Karpas-422 (cell line): ENCODE results near the gene TRAK1. TPM values are rescaled to one million over a fixed set of nuclear protein-coding genes. Genes with fewer than 3 reads are reported as not detected.
A peak's percentile ranks its signal among the peaks of the same experiment; 100 is the strongest.

ENCODE experiments used
- DNase-seq: peaks from one replicate; pipeline ENCODE4 v3.0.0-alpha.2; 2015
- H2AFZ ChIP-seq: fragments of 200-600 bp; sonication (generic); 2 replicates; pipeline ENCODE4 v1.6.1; 2014; ENCODE audit warnings: antibody characterized with exemption, low read length, mixed read lengths
- H3K27ac ChIP-seq: fragments of 200-600 bp; sonication (generic); 2 replicates; pipeline ENCODE4 v1.5.1; 2014; ENCODE audit warnings: mild to moderate bottlenecking, low read length, moderate library complexity
- H3K27me3 ChIP-seq: fragments of 200-600 bp; sonication (generic); 2 replicates; pipeline ENCODE4 v1.6.1; 2014; ENCODE audit warnings: low read length, mixed read lengths
- H3K36me3 ChIP-seq: fragments of 200-600 bp; sonication (generic); 2 replicates; pipeline ENCODE4 v1.6.1; 2014; ENCODE audit warnings: low read length, mixed read lengths; ENCODE audit not compliant: insufficient read depth
- H3K4me1 ChIP-seq: fragments of 200-600 bp; sonication (generic); 2 replicates; pipeline ENCODE4 v1.6.1; 2014; ENCODE audit warnings: mild to moderate bottlenecking, low read length, mixed read lengths
- H3K4me2 ChIP-seq: fragments of 200-600 bp; sonication (generic); 2 replicates; pipeline ENCODE4 v1.6.1; 2014; ENCODE audit warnings: low read length, low read depth, mild to moderate bottlenecking; ENCODE audit not compliant: poor library complexity, severe bottlenecking
- H3K4me3 ChIP-seq: fragments of 200-600 bp; sonication (generic); 2 replicates; pipeline ENCODE4 v1.5.1; 2014; ENCODE audit warnings: mild to moderate bottlenecking, antibody characterized with exemption, low read length, mixed read lengths
- H3K79me2 ChIP-seq: fragments of 200-600 bp; sonication (generic); 2 replicates; pipeline ENCODE4 v1.6.1; 2014; ENCODE audit warnings: mild to moderate bottlenecking, low read length, mixed read lengths
- H3K9ac ChIP-seq: fragments of 200-600 bp; sonication (generic); 2 replicates; pipeline ENCODE4 v1.6.0; 2014; ENCODE audit warnings: low read length
- H3K9me2 ChIP-seq: fragments of 200-600 bp; sonication (generic), shearing (Covaris generic); replicated peaks from 2 replicates; pipeline ENCODE4 v1.6.0; 2014; ENCODE audit warnings: mild to moderate bottlenecking, low read length, moderate library complexity; ENCODE audit not compliant: insufficient read depth
- H3K9me3 ChIP-seq: fragments of 300-700, 200-600 bp; sonication (generic); 2 replicates; pipeline ENCODE4 v1.6.1; 2014; ENCODE audit warnings: low read length, mixed read lengths
- H4K20me1 ChIP-seq: fragments of 200-600 bp; sonication (generic); 2 replicates; pipeline ENCODE4 v1.6.1; 2014; ENCODE audit warnings: mild to moderate bottlenecking, antibody characterized with exemption, low read length, low read depth; ENCODE audit not compliant: insufficient read depth
- total RNA-seq: library from RNA; depleted of rRNA; stranded (reverse); fragments of >200 nt; shearing (Covaris generic); gene quantifications from 2 replicates; pipeline ENCODE4 v1.2.3, GENCODE V29; 2014; ENCODE audit warnings: low replicate concordance

TRAK1 gene
- total RNA-seq, 1 experiment from 2014 or later, result 72.8 TPM

GRCh38 chr3:42230860-42231259 is 139.7 kb downstream of the TRAK1 start:
- no peak for DNase-seq
- Histone ChIP-seq H3K27ac (no peak overlapping the region), H4K20me1 (no peaks in the 10 kb centered on the region), H3K36me3 (no peaks in the 10 kb centered on the region), H2AFZ (no peak overlapping the region), H3K9me3 (no peaks in the 10 kb centered on the region), H3K27me3 (no peaks in the 10 kb centered on the region), H3K9ac (no peak overlapping the region), H3K4me1 (no peaks in the 10 kb centered on the region), H3K9me2 (no peaks in the 10 kb centered on the region), H3K4me2 (no peak overlapping the region), H3K4me3 (no peak overlapping the region), H3K79me2 (no peaks in the 10 kb centered on the region)

- Histone ChIP-seq H3K4me3 (no peak overlapping the region), H3K9me3 (peaks cover 4% of the 10 kb centered on the region; the same call in 1 of the 2 replicates), H3K36me3 (no peaks in the 10 kb centered on the region), H3K79me2 (no peaks in the 10 kb centered on the region), H3K4me2 (no peak overlapping the region), H4K20me1 (no peaks in the 10 kb centered on the region), H3K27ac (no peak overlapping the region), H3K4me1 (no peaks in the 10 kb centered on the region), H2AFZ (no peak overlapping the region), H3K9ac (no peak overlapping the region), H3K27me3 (no peaks in the 10 kb centered on the region), H3K9me2 (no peaks in the 10 kb centered on the region)
- DNase-seq, result no peak
These were observed 144.4 kb downstream of the TRAK1 start for GRCh38 chr3:42235532-42235931.

GRCh38 chr3:42236611-42237010 is 145.5 kb downstream of the TRAK1 start:
- peaks cover 4% of the 10 kb centered on the region; the same call in 1 of the 2 replicates for H3K9me3 ChIP-seq
- H3K4me3 ChIP-seq, result no peak overlapping the region
- no peak for DNase-seq
- H3K9ac ChIP-seq, result no peak overlapping the region
- no peak overlapping the region for H3K27ac ChIP-seq
- no peaks in the 10 kb centered on the region for H3K79me2 ChIP-seq
- H3K27me3 ChIP-seq, result no peaks in the 10 kb centered on the region
- no peaks in the 10 kb centered on the region for H3K4me1 ChIP-seq
- no peaks in the 10 kb centered on the region for H3K9me2 ChIP-seq
- H3K36me3 ChIP-seq, result no peaks in the 10 kb centered on the region
- H3K4me2 ChIP-seq, result no peak overlapping the region
- no peaks in the 10 kb centered on the region for H4K20me1 ChIP-seq
- no peak overlapping the region for H2AFZ ChIP-seq

GRCh38 chr3:42246091-42246490 is 154.9 kb downstream of the TRAK1 start:
- H3K9me2 ChIP-seq, result no peaks in the 10 kb centered on the region

GRCh38 chr3:42247576-42248027 is 156.4 kb downstream of the TRAK1 start:
- no peaks in the 10 kb centered on the region for H3K79me2 ChIP-seq
- no peaks in the 10 kb centered on the region for H3K36me3 ChIP-seq
- DNase-seq, result peak; percentile 89
- H3K9me2 ChIP-seq, result no peaks in the 10 kb centered on the region
- no peak overlapping the region for H2AFZ ChIP-seq
- no peaks in the 10 kb centered on the region for H3K9me3 ChIP-seq
- H3K27ac ChIP-seq, result no peak overlapping the region
- no peaks in the 10 kb centered on the region; the same call in 1 of the 2 replicates for H4K20me1 ChIP-seq
- no peak overlapping the region for H3K4me2 ChIP-seq
- no peak overlapping the region for H3K4me3 ChIP-seq
- peaks cover 3% of the 10 kb centered on the region; the same call in 1 of the 2 replicates for H3K4me1 ChIP-seq
- no peak overlapping the region for H3K9ac ChIP-seq
- H3K27me3 ChIP-seq, result no peaks in the 10 kb centered on the region; the same call in 1 of the 2 replicates

More at GRCh38 chr3:42246091-42246490, 154.9 kb downstream of the TRAK1 start:
- DNase-seq, result no peak
- Histone ChIP-seq H3K27me3 (no peaks in the 10 kb centered on the region; the same call in 1 of the 2 replicates), H4K20me1 (no peaks in the 10 kb centered on the region), H3K4me3 (no peak overlapping the region), H3K4me1 (peaks cover 3% of the 10 kb centered on the region; the same call in 1 of the 2 replicates), H3K27ac (no peak overlapping the region), H3K36me3 (no peaks in the 10 kb centered on the region), H3K4me2 (no peak overlapping the region), H2AFZ (no peak overlapping the region), H3K9me3 (no peaks in the 10 kb centered on the region), H3K79me2 (no peaks in the 10 kb centered on the region), H3K9ac (no peak overlapping the region)

- Histone ChIP-seq H4K20me1 (no peaks in the 10 kb centered on the region; the same call in 1 of the 2 replicates), H3K79me2 (no peaks in the 10 kb centered on the region), H3K4me3 (no peak overlapping the region), H3K27ac (no peak overlapping the region), H3K9me3 (no peaks in the 10 kb centered on the region), H3K4me1 (peaks cover 3% of the 10 kb centered on the region; the same call in 1 of the 2 replicates), H3K4me2 (no peak overlapping the region), H3K27me3 (no peaks in the 10 kb centered on the region; the same call in 1 of the 2 replicates), H2AFZ (no peak overlapping the region), H3K9ac (no peak overlapping the region), H3K9me2 (no peaks in the 10 kb centered on the region), H3K36me3 (no peaks in the 10 kb centered on the region)
- DNase-seq, result no peak
These were observed 159.6 kb downstream of the TRAK1 start for GRCh38 chr3:42250761-42251160.

- Histone ChIP-seq H3K9ac (no peak overlapping the region), H3K27ac (no peak overlapping the region), H3K4me1 (no peaks in the 10 kb centered on the region), H4K20me1 (no peaks in the 10 kb centered on the region; the same call in 1 of the 2 replicates), H3K36me3 (no peaks in the 10 kb centered on the region), H3K27me3 (no peaks in the 10 kb centered on the region), H3K4me2 (no peak overlapping the region), H3K4me3 (no peak overlapping the region), H2AFZ (no peak overlapping the region), H3K79me2 (no peaks in the 10 kb centered on the region), H3K9me2 (no peaks in the 10 kb centered on the region), H3K9me3 (no peaks in the 10 kb centered on the region)
- DNase-seq, result no peak
These were observed 163.4 kb downstream of the TRAK1 start for GRCh38 chr3:42254566-42254965.

GRCh38 chr3:42256135-42256819 is 165.1 kb downstream of the TRAK1 start:
- Histone ChIP-seq H3K9me3 (no peaks in the 10 kb centered on the region), H3K9ac (no peak overlapping the region), H3K79me2 (no peaks in the 10 kb centered on the region), H3K4me1 (no peaks in the 10 kb centered on the region), H2AFZ (no peak overlapping the region), H3K4me3 (no peak overlapping the region), H4K20me1 (no peaks in the 10 kb centered on the region; the same call in 1 of the 2 replicates), H3K36me3 (no peaks in the 10 kb centered on the region), H3K27ac (no peak overlapping the region), H3K4me2 (no peak overlapping the region), H3K9me2 (no peaks in the 10 kb centered on the region), H3K27me3 (no peaks in the 10 kb centered on the region)
- DNase-seq, result no peak
